Central memory CD4-positive, alpha-beta T cell (primary cell): ENCODE measurements around the gene SIPA1L2.

Experiments used
- DNase-seq: peaks from one replicate; pipeline ENCODE4 v3.0.0; 2022

The SIPA1L2 gene

GRCh38 chr1:232589812-232590743 lies 39.9 kb downstream of the SIPA1L2 start:
- DNase-seq: no peak

- no peak for DNase-seq
Observed at GRCh38 chr1:232589111-232589811, 40.7 kb downstream of the SIPA1L2 start.

GRCh38 chr1:232587141-232588008 lies 42.6 kb downstream of the SIPA1L2 start:
- no peak for DNase-seq

- no peak for DNase-seq
Observed at GRCh38 chr1:232586679-232587078, 43.3 kb downstream of the SIPA1L2 start.

GRCh38 chr1:232585486-232585885 lies 44.4 kb downstream of the SIPA1L2 start:
- DNase-seq: no peak

- no peak for DNase-seq
Observed at GRCh38 chr1:232581932-232582331, 48.0 kb downstream of the SIPA1L2 start.
